ENCODE data around the gene ADK.
"Not testable (repeated sequence)": the region's sequence is repeated elsewhere in the genome, so short reads cannot be mapped to it uniquely, and the experiment has no call there.

Gene ADK

GRCh38 chr10:74146980-74147379 lies 4.0 kb upstream of the ADK start:
- DNase-seq (ENCODE audit: low read depth) = not testable (repeated sequence)

GRCh38 chr10:74150204-74150989 lies 624 bp upstream of the ADK start, which contains the start of gene AP3M1:
Gene AP3M1 (minus strand): TSS chr10:74150828. CDS start chr10:74138379, 12,449 bp downstream.
- peak; percentile 80 for DNase-seq (ENCODE audit: low read depth)

- DNase-seq (ENCODE audit: low read depth) = no peak
Observed at GRCh38 chr10:74151879-74152722, 1.1 kb downstream of the ADK start.

- DNase-seq (ENCODE audit: low read depth) = no peak
Observed at GRCh38 chr10:74153123-74153522, 2.1 kb downstream of the ADK start.

GRCh38 chr10:74153676-74154075 lies 2.7 kb downstream of the ADK start:
- no peak for DNase-seq (ENCODE audit: low read depth)

- no peak for DNase-seq (ENCODE audit: low read depth)
Observed at GRCh38 chr10:74156919-74157289, 5.9 kb downstream of the ADK start.

GRCh38 chr10:74160013-74160412 lies 9.0 kb downstream of the ADK start:
- DNase-seq (ENCODE audit: low read depth) = no peak

GRCh38 chr10:74163319-74164068 lies 12.5 kb downstream of the ADK start:
- DNase-seq (ENCODE audit: low read depth) = no peak

GRCh38 chr10:74164716-74165529 lies 13.9 kb downstream of the ADK start:
- no peak for DNase-seq (ENCODE audit: low read depth)

- DNase-seq (ENCODE audit: low read depth) = no peak
Observed at GRCh38 chr10:74165530-74165901, 14.5 kb downstream of the ADK start.

GRCh38 chr10:74167443-74167842 lies 16.4 kb downstream of the ADK start:
- DNase-seq (ENCODE audit: low read depth) = no peak

- DNase-seq (ENCODE audit: low read depth) = no peak
Observed at GRCh38 chr10:74171625-74172024, 20.6 kb downstream of the ADK start.

- DNase-seq (ENCODE audit: low read depth) = no peak
Observed at GRCh38 chr10:74174521-74174920, 23.5 kb downstream of the ADK start.

GRCh38 chr10:74175510-74176379 lies 24.7 kb downstream of the ADK start:
- DNase-seq (ENCODE audit: low read depth) = no peak

GRCh38 chr10:74176380-74177139 lies 25.5 kb downstream of the ADK start:
- peak; percentile 96 for DNase-seq (ENCODE audit: low read depth)

- no peak for DNase-seq (ENCODE audit: low read depth)
Observed at GRCh38 chr10:74177140-74177677, 26.2 kb downstream of the ADK start.

GRCh38 chr10:74178042-74178791 lies 27.2 kb downstream of the ADK start:
- no peak for DNase-seq (ENCODE audit: low read depth)

GRCh38 chr10:74179111-74179710 lies 28.2 kb downstream of the ADK start:
- DNase-seq (ENCODE audit: low read depth) = no peak
